ENCODE results near the gene DTNBP1.

The DTNBP1 gene

DNA sequence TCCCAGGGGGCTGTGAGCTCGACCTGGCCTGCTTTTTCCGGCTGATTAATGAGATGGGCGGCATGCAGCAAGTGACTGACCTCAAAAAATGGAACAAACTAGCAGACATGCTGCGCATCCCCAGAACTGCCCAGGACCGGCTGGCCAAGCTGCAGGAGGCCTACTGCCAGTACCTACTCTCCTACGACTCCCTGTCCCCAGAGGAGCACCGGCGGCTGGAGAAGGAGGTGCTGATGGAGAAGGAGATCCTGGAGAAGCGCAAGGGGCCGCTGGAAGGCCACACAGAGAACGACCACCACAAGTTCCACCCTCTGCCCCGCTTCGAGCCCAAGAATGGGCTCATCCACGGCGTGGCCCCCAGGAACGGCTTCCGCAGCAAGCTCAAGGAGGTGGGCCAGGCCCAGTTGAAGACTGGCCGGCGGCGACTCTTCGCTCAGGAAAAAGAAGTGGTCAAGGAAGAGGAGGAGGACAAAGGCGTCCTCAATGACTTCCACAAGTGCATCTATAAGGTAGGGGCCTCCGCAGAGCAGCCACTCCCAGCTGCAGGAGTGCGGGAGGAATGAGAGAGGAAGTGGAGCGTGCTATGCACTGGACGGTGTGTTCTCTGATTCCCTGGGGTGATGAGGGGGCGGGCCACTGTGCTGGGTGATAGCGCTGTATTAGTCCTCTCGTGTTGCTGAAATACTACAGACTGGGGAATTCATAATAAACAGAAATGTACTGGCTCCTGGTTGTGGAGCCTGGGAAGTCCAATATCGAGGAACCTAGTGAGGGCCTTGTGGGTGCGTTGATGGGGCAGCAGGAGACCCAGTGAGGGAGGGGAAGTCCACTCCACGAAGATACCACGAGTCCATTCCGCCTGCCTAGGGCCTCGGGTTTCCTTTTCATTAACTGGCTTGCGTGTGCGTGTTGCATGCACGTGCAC is 161.7 kb downstream of the DTNBP1 start:
- no peak for DNase-seq (ENCODE audit: low read depth)

DNA sequence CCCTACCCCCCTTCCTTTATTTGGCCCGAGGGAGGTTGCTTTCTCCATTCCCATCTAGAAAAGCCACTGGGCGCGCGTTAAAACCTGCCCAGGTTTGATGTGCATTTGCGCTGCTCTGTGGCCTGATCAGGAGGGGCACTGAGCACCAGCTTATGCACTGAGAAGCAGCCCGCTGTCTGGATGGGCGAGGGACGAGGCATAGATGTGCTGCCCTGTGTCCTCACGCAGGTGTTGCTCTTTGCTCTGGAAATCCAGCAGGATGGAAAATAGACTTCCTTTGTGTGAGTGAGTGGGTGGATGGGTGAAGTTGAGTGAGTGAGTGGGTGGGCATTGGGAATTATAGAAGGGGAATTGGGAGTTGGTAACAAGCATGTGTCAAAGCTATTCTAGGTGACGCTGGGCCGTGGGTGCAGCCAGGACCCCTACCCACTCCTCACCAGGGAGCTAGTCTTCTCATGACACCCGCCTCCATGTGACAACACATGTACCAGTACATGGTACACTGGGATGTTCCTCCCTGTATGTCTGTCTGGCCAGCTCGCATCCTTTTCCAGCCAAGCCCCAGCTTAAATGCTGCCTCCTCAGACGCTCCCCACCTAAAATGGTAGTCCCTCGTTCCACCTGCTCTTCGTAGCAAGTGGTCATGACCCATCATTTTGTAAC is 162.6 kb downstream of the DTNBP1 start:
- no peak for DNase-seq (ENCODE audit: low read depth)

DNA sequence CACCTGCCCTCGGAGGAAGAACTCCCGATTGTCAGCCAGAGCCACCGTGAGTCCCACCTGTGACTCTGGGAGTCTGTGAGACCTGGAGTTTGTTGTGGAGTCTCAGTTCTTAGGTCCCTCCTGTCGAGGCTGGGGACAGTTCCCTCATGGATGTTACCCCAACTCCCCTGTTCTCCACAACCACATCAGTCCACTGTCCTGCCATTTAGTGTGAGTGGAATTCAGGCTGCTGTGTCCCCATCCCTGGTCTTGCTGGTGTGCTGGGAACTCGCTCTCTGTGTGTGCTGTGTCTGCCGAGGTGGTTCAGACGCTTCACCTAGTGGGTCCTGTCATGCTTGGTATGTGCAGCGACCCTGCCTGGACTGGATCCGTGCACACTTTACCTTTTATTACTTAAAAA is 163.2 kb downstream of the DTNBP1 start:
- DNase-seq (ENCODE audit: low read depth): no peak

DNA sequence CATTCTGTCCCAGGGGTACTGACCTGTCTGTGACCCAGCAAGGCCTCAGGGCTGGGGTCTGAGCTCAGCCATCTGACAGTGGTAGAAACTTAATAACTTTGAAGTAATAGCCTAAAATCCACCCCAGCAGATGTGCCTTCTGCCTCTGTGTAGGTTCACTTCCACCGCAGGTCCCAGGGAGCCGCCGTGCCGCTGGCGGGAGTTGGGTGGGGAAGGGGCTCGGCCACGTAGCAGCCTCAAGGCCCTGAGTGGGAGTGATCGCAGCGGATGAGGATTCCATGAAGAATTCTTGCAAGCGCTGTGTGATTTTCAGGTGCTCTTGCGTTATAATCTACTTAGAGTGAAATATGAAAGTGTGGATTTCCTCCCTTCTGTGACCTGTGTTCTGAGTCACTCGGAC is 163.7 kb downstream of the DTNBP1 start:
- no peak for DNase-seq (ENCODE audit: low read depth)

DNA sequence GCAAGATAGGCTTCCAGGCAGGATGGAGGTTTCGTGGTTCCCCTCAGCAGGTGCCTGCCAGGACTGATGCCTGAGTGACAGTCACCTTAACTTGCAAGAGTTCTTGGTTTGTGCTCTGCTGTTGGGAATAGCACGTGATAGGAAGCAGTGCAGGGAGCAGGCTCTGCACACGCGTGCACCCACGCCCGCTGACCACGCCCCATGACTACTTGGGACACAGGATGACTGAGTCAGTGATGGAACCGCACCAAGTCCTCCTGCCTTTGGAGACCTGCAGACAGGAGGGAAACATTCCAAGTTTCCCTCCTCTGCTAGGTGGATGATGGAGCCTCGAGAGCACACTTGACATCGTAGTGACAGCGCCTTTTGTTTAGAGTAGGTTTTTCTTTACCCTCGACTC is 164.2 kb downstream of the DTNBP1 start:
- no peak for DNase-seq (ENCODE audit: low read depth)

DNA sequence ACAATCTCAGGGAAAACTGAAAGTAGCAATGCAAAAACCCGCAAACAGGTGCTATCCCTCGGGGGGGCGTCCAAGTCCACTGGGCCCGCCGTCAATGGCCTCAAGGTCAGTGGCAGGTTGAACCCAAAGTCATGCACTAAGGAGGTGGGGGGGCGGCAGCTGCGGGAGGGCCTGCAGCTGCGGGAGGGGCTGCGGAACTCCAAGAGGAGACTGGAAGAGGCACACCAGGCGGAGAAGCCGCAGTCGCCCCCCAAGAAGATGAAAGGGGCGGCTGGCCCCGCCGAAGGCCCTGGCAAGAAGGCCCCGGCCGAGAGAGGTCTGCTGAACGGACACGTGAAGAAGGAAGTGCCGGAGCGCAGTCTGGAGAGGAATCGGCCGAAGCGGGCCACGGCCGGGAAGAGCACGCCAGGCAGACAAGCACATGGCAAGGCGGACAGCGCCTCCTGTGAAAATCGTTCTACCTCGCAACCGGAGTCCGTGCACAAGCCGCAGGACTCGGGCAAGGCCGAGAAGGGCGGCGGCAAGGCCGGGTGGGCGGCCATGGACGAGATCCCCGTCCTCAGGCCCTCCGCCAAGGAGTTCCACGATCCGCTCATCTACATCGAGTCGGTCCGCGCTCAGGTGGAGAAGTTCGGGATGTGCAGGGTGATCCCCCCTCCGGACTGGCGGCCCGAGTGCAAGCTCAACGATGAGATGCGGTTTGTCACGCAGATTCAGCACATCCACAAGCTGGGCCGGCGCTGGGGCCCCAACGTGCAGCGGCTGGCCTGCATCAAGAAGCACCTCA is 166.3 kb downstream of the DTNBP1 start:
- DNase-seq (ENCODE audit: low read depth): no peak

DNA sequence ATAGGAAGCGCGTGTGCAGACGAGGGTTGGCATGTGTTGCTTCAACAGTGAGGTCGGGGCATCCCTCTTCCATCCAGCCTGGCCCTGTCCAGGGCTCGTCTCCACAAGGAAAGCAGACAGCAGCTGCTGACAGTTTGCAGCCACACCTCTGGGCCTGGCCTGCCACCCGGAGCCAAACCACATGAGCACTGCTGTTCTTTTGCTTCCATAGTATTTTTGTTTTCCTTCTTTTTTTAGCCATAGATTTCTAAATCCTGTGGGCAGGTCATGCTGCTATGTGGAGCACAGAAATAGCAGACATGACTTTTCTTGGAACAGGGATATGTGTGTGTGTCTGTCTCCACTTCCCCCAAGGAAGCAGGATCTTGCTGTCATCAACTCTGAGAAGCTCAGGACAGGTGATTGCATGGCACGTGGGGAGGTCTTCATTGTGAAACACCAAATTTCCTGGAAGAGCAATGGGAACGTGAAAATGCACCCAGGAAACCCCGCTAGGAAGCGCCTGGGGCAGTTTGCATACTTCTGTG is 167.4 kb downstream of the DTNBP1 start:
- DNase-seq (ENCODE audit: low read depth): no peak

DNA sequence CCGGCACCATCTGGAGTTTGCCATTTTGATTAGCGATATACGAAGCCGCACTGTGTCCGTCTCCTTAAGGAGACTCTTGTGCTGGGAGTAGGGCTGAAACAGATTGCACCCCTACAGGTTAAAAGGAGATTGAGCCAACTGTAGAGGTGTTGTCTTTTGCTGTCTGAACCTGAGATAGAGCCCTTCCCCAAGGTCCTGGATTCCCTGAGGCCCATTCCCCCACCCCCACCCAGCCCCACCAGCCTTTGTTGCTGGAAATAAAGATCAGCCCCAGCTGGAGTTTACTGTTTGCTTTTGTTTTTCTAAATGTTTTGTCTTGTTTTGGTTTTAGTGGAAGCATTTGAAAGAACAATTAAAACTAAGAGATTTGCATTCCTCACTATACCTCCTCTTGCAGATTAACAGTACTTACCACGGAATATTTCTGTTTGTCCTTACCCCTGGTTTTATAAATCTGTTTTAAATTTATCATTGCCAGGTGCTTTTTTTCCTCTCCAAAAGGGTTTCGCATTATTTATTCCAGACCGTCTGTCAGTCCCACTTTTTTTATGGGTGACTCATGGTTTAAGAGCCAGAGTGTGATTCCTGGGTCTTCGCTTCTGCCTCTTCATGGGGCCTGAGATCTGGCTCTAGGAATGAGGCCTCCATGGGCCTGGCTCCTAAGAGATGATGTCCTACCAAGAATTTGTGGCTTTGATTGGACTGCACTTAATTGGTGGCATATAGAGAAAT is 169.2 kb downstream of the DTNBP1 start:
- peak; percentile 53 for DNase-seq (ENCODE audit: low read depth)

DNA sequence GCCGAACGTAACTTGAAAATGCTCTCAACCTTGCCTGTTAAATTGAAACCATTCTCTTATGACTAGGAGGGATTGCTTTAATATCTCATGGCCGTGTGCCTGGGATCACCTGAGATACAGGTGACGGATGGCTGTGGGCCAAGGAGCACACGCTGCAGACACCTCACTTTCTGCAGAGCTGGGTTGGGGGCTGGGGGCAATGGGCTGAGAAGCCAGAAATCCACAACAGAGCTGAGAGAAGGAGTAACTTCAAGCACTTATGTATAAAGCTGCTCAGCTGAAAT is 170.9 kb downstream of the DTNBP1 start:
- DNase-seq (ENCODE audit: low read depth): no peak

DNA sequence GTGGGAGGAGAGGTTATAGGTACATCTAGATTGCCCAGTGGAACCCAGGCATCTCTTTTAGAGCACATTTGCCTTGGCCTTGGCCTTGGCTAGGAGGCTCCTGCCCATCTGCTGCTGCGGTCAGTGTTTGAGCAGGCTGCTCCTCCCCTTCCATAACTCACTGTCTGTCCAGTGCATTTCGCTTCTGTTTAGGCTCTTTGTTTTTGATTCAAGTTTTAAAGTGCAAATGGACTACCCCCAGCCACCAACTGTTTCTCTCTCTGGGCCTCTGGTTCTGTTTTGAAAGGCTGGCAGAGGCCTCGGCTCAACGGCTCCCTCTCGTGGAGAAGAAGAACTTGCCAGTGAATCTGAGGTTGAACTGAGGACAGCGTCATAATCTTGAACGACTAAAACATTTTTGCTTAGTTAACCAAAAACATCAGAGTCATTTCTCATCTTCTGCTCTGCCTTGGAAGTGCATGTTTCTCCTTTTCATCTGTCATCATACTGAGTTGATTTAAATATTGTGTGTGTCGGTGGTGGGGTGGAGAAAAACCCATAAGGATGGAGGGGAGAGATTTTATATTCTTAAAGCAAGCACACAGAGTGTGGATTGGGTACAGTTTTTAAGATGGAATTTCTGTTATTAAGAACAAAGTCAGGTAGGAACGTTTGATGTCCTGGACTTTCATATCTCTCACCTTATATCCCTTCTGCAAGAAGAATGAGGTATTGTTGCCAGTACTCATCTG is 171.4 kb downstream of the DTNBP1 start:
- DNase-seq (ENCODE audit: low read depth): peak; percentile 77

DNA sequence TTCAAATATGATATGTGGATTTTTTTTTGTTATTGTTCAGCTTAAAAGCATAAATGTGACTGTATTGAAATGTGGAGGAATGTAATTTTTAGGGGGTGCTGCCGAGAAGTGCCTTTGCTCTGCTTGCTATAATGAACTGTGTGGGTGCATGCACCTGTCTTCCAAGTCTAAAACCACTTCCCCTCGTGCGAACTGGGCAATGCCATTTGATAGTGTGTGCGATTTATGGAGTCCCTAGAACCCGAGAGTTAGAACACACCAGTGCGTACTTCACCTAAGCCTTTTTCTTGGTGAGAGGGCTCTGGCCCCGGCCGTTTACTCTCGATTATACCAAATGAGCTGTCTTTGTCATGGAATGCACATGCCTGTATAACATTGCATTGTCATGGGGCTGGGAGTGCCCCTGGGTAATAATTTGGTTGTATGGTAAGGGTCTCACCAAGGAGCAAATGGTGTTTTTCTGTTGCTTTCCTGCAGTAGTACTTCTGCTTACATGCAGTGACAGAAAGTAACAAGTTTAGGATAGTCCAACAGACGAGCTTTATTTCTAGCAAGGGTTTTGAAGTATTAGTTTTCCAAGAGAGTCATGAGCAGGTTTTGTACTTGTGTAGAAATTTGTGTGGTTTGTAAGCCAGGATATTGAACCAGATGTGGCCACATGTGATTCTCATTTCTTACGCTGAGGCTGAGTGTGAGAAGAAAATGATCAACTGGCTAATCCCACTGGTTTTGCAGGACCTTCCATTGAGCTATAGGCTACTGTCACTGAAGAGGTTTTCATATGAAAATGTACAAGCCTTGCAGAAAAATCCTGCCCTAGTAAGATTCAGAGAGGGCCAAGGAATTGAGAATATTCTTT is 172.4 kb downstream of the DTNBP1 start:
- DNase-seq (ENCODE audit: low read depth): no peak

DNA sequence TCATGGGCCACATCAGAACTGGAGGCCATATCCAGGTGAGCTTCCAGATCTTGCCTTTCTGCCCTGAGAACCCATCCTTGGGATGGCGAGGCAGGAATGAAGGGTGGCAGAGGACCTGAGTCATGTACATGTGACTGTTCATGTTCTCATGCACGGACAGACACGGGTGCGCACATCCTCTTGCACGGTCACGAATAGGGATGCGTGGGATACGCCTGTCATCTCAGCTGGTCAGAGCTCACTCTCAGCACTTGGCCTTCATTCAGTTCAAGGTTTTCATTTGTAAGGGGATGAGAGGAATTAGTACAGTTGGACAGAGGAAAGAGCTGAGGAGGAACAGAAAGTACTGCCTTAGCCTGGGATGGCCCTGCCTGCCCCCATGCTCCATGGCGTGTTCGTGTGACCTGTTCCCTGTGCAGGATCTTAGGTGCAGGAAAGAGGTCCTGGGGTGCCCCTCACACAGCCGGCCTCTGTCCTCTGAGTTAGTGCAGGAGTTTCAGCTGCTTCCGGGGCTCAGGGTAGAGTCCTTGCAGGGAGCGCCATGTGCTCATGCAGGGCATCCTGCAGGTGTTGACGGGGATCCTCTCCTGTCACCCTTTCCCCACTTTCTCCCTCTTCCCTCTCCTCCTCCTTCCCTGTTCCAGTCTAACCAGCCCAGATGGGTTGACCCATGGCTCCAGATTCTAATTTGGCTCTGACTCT is 173.4 kb downstream of the DTNBP1 start:
- no peak for DNase-seq (ENCODE audit: low read depth)

DNA sequence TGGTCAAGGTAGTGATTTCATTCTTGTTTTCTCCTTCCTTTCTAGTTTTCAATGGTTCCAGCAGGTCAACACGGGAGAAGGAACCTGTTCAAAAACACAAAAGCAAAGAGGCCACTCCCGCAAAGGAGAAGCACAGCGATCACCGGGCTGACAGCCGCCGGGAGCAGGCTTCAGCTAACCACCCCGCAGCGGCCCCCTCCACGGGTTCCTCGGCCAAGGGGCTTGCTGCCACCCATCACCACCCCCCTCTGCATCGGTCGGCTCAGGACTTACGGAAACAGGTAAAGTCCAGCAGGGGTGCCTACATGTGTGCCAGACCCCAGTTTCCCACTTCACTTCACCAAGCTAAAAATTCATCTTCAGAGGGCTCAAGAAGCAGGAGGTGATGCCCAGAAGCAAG is 175.6 kb downstream of the DTNBP1 start:
- DNase-seq (ENCODE audit: low read depth): no peak

DNA sequence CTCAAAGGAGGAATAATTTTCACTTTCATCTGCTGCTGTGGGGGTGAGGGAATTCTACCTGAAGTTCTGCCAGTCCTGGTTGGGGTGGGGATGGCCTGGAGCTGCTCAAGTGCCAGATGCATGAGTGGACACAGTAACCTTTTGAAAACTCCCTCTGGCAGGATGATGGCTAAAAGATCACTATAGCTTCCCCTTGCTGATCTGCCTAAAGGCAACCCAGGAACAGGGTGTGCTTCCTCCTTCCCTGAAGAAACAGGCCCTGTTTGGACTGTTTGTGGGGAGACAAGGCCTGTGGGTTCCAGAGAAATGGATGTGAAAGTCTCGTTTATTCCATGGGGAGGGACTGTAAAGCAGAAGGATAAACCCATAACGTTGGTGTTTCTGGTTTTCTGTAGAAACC is 176.9 kb downstream of the DTNBP1 start:
- DNase-seq (ENCODE audit: low read depth): no peak

DNA sequence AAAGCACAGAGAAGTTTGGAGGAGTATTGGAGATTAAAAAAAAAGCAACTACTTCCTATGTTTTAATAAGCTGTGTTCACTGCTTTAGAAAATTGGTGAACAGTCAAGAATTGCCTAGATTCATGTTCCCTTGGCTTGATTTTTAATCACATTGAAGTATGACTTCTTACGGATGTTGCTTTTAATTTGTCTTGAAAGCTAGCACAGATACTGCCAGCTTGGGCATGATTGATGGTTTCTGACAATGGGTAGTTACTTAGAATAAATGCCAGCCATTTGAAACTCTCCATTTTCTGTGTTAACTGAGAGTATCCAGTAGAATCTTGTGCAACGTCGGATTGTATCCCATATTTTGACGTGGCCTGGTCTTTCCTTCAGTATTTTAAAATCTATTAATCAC is 178.0 kb downstream of the DTNBP1 start:
- DNase-seq (ENCODE audit: low read depth): no peak

DNA sequence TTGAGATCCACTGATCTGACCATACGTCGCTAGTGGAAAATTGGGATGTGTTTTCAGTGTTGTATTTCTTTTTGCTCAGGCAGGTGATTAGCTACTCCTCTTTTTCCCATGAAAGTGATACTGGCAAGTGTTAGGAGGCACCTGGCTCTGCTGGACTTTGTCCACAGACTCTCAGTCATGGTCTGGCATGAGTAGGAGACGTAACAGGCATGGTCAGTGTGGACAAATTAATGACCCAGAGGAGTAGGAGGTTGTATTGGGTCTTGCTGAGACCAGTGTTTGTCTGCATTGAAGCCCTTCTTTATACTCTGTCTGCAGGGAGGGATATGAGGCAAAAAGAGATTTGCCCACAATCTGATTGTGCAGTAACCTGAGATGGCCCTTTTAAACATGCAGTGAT is 178.7 kb downstream of the DTNBP1 start:
- DNase-seq (ENCODE audit: low read depth): no peak

DNA sequence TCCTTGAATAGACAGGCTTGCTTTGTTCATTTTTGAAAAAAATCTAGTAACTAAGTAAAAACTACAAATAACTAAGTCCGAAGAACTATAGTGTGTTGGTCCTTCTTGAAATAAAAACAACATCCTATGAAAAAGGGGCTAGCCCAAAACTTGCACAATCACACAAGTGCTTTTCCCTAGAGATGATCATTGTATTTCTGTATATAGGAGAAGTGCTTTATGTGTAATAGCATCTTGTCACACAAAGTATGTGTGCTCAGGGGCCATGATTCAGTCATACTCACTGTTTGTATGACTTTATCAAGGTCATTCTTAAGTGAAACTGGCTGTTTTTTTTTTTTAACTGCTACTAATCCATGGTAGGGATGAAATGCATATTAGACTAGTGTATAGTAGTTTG is 179.8 kb downstream of the DTNBP1 start:
- DNase-seq (ENCODE audit: low read depth): no peak

DNA sequence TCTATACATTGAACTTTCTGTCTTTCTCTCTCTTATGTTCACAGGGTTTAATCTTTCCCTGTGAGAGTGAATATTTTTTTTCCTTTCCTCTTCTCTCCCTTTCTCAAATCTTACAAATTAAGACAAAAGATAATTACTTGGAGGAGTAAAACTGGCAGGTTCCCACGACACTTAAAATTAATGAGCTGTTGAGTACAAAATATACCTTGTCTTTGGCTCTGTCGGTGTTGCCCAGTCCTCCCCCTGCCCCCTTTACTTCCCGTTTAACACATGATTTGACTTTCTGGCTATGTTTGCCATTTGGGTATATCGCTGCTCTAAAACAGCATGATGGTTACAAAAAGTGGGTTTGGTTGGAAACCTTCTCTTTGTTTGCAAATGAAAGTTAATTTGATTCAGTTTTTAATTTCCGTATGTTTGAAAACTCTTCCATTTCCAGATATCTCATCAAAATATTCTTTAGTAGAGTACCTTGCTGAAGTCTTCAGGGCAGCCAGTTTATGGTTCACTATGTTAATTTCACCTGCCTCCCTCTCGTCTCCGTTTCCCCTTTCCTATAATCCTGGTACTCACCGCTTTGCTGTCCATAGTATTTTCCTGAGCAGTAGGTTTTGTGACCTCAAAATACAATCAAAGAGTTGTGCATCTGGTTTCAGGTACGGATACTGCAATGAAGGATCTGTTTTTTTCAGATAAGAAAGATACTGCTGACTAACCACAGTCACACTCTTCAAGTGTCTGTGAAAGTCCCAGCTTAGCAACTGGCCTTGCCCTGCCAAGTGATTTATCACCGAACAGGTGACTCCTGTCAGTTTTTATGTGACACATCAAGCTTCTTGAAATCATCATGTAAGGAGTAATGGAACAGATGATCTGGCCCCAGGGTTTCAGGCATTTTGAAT is 181.2 kb downstream of the DTNBP1 start:
- DNase-seq (ENCODE audit: low read depth): no peak

DNA sequence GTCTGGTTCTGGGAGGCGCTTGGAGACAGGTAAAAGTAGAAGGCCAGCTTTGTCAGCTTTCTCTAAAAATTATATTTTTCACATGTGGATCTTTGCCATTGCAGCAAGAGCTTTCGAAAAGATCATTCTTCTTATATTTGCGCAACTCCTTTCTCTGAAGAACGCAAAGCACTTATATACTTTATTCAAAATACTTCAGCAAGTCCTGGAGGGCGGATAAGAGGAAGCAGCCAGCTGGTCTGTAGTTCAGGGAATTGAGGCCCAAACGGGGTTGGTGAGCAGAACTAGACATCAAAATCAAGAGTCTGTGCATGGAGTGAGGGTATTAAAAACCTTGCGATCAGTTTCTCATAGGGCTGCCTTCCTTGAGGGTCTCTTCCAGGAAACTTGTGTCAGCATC is 182.3 kb downstream of the DTNBP1 start:
- DNase-seq (ENCODE audit: low read depth): no peak

Data from iris pigment epithelial cell (primary cell).